Fibroblast of the aortic adventitia (primary cell): Measurements from ENCODE around the gene PLA2G4A. TPM values are rescaled to one million over a fixed set of nuclear protein-coding genes. Genes with fewer than 3 reads are reported as not detected.

Source experiments
- DNase-seq: peaks from one replicate; pipeline ENCODE4 v3.0.0-alpha.2; 2010; ENCODE audit warnings: low read depth
- H3K4me3 ChIP-seq: 2 replicates; pipeline ENCODE4 v1.5.1; 2011; ENCODE audit warnings: low read depth, mild to moderate bottlenecking, control low read depth, low read length, moderate library complexity
- total RNA-seq: library from RNA; depleted of rRNA; stranded (reverse); fragments of >200 nt; gene quantifications from 2 replicates; pipeline ENCODE4 v1.2.3, GENCODE V29; 2012; ENCODE audit warnings: low replicate concordance
- TF ChIP-seq, protein P1 (sequence below): IDR thresholded peaks from 2 replicates; pipeline ENCODE4 v1.5.1; 2011; ENCODE audit warnings: mild to moderate bottlenecking, low read length, control low read depth, inconsistent platforms; ENCODE audit not compliant: insufficient read depth

Gene PLA2G4A
- total RNA-seq, 1 donor: 74.7 TPM

DNA sequence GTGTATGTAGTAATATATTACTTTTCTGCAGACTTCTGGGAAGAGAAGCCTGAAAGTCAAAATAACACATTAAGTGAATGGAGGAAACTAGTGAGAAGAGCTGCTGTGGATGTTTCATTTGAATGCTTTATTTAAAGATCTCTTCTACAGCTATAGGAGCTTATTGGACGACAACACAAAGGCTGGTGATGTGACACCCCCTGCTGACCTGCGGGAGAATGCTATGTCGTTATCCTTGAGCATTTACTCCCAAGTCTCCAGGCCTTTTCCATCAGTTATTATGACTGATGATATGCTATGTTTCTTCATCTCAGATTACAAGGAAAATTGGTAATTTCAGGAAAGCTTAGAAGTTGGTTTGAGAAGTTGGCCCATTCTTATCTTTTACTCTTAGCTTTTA, 22.3 kb upstream of the PLA2G4A start:
- TF ChIP-seq, protein P1, sequence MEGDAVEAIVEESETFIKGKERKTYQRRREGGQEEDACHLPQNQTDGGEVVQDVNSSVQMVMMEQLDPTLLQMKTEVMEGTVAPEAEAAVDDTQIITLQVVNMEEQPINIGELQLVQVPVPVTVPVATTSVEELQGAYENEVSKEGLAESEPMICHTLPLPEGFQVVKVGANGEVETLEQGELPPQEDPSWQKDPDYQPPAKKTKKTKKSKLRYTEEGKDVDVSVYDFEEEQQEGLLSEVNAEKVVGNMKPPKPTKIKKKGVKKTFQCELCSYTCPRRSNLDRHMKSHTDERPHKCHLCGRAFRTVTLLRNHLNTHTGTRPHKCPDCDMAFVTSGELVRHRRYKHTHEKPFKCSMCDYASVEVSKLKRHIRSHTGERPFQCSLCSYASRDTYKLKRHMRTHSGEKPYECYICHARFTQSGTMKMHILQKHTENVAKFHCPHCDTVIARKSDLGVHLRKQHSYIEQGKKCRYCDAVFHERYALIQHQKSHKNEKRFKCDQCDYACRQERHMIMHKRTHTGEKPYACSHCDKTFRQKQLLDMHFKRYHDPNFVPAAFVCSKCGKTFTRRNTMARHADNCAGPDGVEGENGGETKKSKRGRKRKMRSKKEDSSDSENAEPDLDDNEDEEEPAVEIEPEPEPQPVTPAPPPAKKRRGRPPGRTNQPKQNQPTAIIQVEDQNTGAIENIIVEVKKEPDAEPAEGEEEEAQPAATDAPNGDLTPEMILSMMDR: peak; percentile 40
- peak; percentile 61 for DNase-seq
- no peak overlapping the region for H3K4me3 ChIP-seq

DNA sequence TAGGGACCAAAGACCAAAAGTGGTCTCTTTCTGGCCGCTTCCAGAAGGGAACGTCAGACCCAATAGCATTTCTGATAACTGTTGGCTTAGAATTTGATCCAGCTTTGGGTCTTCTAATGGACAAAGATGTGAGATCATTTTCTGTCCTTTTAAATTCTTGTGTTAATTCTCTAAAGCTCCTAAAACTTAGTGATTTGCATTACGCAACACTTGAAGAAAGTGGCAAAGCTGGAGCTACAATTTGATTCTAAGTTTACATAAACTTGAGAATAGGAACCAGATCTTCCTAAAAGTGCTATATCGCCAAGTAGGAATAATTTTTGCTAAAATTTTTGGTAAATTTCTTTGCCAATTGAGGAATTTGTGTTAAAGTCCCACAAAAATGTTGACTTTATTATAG, 21.6 kb upstream of the PLA2G4A start:
- TF ChIP-seq, protein P1: no peak
- DNase-seq: no peak
- H3K4me3 ChIP-seq: no peak overlapping the region

DNA sequence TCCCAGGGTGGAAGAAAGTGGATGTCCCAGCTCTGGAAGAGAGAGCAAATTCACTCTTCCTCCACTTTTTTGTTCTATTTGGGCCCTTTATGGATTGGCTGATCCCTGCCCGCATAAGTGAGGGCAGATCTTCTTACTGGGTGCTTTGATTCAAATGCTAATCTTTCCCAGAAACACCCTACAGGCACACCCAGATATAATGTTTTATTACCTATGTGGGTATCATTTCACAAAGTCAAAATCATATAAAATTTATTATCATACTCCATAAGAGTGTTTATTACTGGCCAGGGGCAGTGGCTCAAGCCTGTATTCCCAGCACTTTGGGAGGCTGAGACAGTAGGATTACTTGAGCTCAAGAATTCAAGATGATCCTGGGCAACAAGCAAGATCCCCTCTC, 16.9 kb upstream of the PLA2G4A start:
- TF ChIP-seq, protein P1: no peak
- DNase-seq: peak; percentile 5
- no peak overlapping the region for H3K4me3 ChIP-seq

DNA sequence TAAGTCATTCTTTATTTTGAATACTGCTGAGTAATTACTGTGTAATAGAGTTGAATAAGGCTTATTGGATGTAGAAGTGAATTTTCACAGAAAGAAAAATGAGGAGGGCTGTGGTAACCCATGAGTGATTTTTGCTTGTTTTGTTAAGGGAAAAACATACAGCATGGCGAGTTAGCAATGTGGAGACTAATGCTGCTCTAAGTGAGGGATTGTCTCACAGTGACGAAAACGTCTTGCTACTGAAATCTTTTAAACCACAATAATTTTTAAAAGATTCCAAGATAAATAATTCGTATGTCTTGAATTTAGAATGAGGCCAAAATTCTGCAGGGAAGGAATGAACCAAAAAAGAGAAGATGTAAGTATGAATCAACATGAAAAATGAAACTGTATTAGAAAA, 16.2 kb upstream of the PLA2G4A start:
- H3K4me3 ChIP-seq: peak overlapping the region; percentile 19
- TF ChIP-seq, protein P1: no peak
- peak; percentile 96 for DNase-seq

DNA sequence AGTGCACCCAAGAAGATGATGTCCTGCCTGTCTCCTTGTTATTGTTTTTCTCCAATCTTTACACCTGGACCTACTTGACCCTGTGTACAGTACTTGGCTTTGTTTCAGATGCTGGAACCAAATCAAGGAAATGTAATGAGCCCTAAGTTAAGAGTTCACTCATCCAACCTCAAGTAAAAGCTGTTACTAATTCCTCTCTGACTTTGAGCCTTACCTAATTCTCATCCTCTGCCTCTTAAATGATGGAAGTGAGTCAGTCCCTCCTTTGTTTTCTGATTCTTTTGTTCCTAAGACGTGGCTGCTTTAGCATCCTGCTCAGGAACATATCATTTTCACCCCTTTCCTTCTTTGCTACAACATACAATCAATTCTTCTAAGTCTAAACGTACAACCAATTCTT, 15.3 kb upstream of the PLA2G4A start:
- TF ChIP-seq, protein P1: no peak
- peak; percentile 6 for DNase-seq
- no peak overlapping the region for H3K4me3 ChIP-seq

DNA sequence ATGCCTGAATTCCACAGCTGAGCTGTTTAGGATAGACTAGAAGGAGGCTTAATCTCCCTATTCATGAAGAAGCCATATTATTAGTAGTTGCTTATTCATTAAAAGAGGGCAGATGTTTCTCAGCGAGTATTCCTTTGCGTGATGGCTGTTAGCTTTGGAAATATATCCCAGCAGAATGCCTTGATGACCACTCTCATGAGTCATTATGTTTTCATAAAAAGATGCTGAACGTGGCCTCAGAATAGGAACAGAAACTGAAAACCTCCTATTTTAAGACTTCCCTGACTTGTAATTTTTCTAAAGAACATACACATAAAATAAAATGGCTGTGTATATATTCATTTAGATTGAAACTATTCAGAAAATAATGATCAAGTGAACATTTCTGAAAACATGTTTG, 9.6 kb upstream of the PLA2G4A start:
- no peak overlapping the region for H3K4me3 ChIP-seq
- DNase-seq: peak; percentile 83
- TF ChIP-seq, protein P1: no peak

DNA sequence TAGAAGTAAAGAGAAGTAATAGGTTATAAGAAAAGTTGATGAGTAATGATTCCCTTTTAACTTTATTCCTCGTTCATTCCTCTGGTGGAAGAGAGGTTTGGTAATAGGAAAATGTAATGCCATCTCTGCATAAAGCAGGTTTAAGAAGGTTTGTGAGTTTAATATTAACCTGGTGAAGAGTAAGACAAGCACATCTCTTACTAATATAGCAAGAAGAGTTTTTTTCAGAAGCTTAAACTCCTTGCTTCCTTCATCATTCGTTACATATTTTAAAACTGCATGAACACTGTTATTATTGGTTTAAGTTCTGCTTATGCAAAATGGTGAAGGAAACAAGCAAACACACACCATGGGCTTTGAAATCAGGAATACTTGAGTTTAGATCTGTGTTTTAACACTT, 9.2 kb upstream of the PLA2G4A start:
- no peak for DNase-seq
- no peak overlapping the region for H3K4me3 ChIP-seq

More for the DNA sequence above, 9.2 kb upstream of the PLA2G4A start:
- TF ChIP-seq, protein P1: no peak
